NOMO-1 treated with dmso at 0.1 percent for 144 hours (cell line): ENCODE measurements around the gene SIMC1.

ENCODE experiments used
- DNase-seq: peaks from one replicate; lab custom pipeline; 2025; ENCODE audit not compliant: unreplicated experiment; lab: John Stamatoyannopoulos, UW

SIMC1 gene

DNA sequence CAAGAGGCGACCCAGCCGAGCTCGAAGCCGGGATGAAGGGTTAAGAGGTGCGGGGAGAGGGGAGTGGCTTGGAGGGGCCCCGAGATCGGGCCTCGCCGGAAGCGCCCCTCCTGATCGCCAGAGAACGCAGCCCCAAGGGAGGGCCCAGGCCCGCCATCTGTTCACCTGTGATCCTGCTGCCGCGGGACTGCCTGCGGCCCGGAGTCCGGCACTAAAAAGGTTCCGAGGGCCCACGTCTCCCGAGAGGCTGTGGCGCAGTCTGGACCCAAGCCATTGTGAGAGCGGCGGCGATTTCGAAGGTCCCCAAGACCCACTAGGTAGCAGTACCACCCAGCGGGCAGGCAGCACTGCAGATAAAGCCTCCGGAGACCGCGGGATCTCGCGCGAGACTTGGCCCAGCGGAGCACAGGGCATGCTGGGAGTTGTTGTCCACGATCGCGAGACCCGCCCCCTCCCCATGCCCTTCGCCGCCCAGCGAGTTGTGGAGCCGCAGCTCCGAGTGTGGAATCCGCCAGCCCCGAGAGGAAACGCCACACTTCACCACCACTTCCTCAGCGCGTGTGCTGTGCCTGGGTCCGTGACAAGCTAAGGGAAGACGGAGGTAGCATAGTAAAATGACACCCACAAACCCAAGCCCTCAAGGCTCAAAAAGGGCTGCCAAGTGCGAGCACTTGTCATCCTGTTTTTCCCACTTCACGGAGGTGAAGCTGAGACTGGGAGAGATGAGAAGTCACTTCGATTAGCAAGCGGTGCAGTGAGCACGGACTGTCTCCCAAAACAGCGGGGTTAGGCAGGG lies 123.4 kb downstream of the SIMC1 start, which contains the start of gene KIAA1191:
TSS of gene KIAA1191 (minus strand) at position 328 of the 796 bp plus-strand sequence. CDS start 2,256 bp downstream, outside the sequence.
- DNase-seq, result peak; percentile 90

- DNase-seq, result no peak
These were observed 123.9 kb downstream of the SIMC1 start for GRCh38 chr5:176362233-176362490.

- DNase-seq, result no peak
These were observed 126.6 kb downstream of the SIMC1 start for GRCh38 chr5:176364765-176365350.

DNA sequence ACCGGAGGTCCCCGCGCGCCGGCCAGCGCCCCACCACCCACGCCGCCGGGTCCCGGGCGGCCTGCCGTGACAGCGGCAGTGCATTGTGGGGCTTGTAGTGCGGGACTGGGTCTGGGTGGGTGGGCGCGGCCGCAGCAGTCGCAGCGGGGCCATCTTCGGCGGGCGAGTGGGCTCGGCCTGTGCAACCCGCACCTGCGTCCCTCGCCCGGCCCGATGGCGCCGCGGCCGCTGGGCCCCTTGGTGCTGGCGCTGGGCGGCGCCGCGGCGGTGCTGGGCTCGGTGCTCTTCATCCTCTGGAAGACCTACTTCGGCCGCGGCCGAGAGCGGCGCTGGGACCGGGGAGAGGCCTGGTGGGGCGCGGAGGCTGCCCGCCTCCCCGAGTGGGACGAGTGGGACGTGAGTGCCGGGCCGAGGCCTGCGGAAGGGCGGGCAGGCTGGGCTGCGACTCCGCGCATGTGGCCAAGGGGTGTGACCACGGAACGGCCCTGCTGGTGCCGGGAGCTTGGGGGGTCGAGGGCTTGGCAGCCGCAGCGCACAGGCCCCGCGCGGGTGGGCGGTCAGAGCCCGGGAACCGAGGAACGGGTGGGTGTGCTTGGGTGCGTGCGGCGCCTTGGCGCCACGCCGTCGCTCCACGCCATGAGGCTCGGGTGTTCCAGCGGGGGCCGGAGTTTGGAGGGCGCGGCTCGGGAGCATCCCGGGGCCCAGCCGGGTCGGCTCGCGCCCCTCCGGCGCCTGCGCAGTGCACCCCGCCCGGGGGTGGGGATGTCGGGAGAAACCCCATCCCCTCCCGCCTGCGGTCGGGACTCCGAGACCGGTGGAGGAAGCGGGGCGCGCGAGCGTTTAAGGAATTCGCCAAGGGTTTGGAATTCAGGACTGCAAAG lies 127.4 kb downstream of the SIMC1 start, which contains the start of gene ARL10:
TSS of gene ARL10 (plus strand) at position 137 of the 881 bp plus-strand sequence. CDS start at position 214, 77 bp downstream.
- DNase-seq, result no peak

- DNase-seq, result no peak
These were observed 128.1 kb downstream of the SIMC1 start for GRCh38 chr5:176366232-176366894.

GRCh38 chr5:176368726-176369125 lies 130.5 kb downstream of the SIMC1 start:
- DNase-seq, result no peak

GRCh38 chr5:176369934-176370711 lies 131.9 kb downstream of the SIMC1 start:
- no peak for DNase-seq

DNA sequence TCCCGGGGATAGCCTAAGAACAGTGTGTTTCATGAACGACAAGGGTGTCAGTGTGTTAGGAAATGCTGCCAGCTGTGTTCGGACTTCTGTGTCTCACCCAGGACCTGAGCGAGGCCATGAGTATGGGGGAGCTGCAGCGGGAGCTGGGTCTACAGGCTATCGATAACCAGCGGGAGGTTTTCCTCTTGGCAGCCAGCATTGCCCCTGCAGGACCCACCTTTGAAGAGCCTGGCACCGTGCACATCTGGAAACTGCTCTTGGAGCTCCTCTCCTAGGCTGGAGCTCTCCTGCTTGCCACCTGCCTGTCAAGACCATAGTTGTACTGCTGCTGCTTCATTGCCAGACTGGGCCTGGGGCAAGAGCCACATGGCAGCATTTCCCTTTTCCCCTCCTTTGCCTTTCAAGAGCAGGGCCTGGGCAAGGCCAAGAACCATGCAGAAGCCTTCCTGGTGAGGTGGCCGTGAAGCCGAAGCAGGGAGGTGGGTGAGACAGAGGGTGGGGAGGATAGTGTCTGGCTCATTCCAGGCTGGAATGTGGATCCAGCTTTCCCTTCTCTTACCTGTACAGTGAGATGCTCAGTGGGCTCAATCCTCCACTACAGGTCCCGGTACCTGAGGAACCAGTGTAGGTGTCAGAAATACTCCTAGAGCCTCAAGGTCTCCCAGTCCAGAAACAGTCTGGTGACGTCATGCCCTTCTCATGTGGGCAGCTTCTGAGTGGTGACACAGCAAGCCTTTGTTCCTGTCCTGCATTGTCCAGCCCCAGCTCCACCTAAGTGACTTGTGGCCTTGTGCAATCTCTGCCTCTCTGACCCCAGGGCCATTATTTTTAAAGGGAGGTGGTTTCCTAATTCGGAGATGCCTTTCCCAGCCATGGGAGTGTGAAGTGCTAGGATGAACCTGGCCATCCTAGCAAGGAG lies 133.7 kb downstream of the SIMC1 start:
- no peak for DNase-seq

DNA sequence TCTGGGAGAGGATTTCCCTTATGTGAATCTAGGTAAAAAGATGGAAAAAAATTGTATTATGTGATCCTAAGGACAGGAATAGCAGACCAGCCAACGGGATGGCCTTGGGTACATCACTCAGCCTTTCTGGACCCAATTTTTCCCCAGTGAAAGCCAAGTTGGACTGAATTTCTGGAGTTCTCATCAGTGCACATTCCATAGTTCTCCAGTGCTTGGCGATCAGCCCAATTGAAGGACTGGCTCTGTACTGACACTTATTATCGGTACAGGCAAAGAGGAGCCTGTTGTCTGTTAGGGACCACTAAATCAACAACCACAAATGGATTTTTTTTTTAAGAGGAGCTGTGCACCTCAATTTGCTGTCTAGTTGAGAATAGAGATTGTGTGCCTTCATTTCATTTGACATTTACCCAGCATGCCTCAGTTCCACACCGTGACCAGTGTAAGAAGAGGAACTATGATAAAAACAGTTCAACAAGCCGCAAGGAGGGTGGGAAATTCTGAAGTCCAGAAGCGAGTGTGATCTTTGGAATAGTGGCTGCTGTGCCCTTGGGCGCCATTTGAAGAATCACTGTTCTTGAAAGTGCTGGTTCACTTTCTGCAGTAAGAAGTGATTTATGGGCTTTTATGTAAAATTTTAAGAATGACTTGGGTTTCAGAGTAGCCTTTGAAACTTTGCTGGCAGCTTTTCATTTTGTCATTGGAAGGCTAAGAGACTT lies 135.0 kb downstream of the SIMC1 start:
- no peak for DNase-seq

GRCh38 chr5:176379881-176380280 lies 141.7 kb downstream of the SIMC1 start:
- DNase-seq, result no peak

DNA sequence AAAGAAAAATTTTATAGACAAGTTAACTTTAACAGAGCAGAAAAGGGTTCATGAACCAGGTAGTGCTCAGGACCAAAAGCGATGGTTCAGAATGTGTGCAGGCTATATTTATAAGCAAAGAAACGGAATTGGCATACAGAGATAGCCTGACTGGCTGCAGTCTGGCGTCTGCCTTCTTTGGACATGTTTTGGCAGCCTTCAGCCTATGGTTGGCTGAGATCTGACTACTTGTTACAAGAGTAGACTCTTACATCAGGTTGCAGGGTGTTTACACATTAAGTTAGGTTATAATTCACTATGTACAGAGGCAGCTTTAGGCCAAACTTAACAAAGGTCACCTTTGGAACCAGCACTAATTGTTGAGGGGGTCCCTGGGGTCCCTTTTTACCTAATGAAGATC lies 143.2 kb downstream of the SIMC1 start:
- no peak for DNase-seq

- DNase-seq, result no peak
These were observed 143.8 kb downstream of the SIMC1 start for GRCh38 chr5:176381979-176382378.

DNA sequence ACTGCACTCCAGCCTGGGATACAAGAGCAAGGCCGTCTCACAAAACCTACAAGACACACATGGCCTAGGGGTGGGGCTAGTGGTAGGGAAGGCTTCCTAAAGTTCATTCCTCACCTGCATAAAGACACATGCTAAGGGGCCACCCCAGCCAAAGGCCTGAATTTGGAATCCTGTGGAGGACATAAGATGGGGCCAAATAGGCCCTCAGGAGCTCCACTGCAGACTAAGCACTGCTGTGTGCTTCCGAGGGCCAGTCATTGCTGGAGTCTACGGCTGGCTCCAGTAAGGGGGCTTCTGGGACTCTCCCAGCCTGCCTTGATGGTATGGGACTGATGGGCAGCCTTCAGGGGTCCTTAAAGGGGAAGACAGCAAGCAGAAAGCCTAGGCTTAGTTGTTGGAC lies 144.5 kb downstream of the SIMC1 start:
- DNase-seq, result no peak

DNA sequence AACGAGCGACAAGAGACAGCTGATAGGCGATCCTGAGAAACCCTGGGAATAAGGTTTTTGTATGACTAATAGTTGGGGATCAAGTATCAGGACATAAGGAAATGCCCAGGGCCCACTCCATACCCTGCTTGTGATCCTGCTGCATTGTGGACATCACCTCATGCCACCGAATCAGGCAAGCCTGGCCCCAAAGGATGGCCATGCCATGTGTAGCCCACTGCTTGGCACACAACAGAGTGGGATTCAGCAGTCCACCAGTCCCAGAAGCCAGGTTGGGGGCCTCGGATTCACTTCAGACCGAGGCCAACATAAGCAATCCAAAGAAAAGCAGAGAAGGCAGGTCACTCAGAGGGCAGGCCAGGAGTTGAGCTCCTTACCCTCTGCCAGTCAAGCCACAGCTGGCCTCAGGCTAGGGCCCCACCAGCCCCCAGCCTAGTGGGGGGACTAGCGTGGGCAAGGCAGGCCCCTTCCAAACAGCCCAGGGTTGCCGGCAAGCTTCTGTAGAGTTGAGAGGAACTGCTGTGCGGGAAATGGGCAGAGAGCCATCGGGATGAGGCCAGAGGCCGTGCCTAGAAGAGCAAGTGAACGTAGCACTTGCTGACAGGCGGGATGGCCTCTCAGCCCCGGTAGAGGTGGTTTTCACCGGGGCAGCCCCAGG lies 145.2 kb downstream of the SIMC1 start:
- no peak for DNase-seq

- DNase-seq, result no peak
These were observed 145.7 kb downstream of the SIMC1 start for GRCh38 chr5:176383961-176384360.

- DNase-seq, result no peak
These were observed 146.2 kb downstream of the SIMC1 start for GRCh38 chr5:176384366-176384930.

- no peak for DNase-seq
These were observed 146.8 kb downstream of the SIMC1 start for GRCh38 chr5:176384991-176385390.

DNA sequence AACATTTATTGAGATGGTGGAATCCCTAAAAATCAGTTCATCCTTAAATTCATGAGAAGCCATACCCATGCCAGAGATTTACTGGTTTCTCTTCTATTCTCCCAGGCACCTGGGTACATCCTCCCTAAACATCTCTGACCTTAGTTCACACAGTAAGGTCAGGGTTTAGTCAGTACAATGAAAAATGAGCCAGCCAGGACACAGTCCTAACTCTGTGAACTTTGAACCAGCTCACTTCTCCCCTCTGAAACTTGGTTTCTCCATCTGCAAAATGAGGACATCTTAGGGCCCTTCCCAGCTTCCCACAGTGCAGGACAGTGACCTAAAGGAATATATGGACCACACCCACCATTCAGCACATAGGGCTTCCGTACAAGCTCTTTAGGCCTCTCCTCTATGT lies 148.3 kb downstream of the SIMC1 start:
- DNase-seq, result no peak
